ENCODE results near the gene WWOX.
"Not testable (repeated sequence)": the region's sequence is repeated elsewhere in the genome, so short reads cannot be mapped to it uniquely, and the experiment has no call there.

Gene WWOX

GRCh38 chr16:79212114-79212791 lies 1112.8 kb downstream of the WWOX start:
- DNase-seq (ENCODE audit: low spot score), result no peak

GRCh38 chr16:79213214-79213613 lies 1113.8 kb downstream of the WWOX start:
- DNase-seq (ENCODE audit: low spot score), result no peak

GRCh38 chr16:79215289-79215688 lies 1115.8 kb downstream of the WWOX start:
- DNase-seq (ENCODE audit: low spot score), result no peak

GRCh38 chr16:79217375-79218011 lies 1118.0 kb downstream of the WWOX start:
- no peak for DNase-seq (ENCODE audit: low spot score)

GRCh38 chr16:79218351-79218750 lies 1118.9 kb downstream of the WWOX start:
- DNase-seq (ENCODE audit: low spot score), result no peak

GRCh38 chr16:79225994-79226393 lies 1126.5 kb downstream of the WWOX start:
- not testable (repeated sequence) for DNase-seq (ENCODE audit: low spot score)

GRCh38 chr16:79229361-79229760 lies 1129.9 kb downstream of the WWOX start:
- DNase-seq (ENCODE audit: low spot score), result no peak

- DNase-seq (ENCODE audit: low spot score), result not testable (repeated sequence)
Observed at GRCh38 chr16:79245700-79246099, 1146.2 kb downstream of the WWOX start.

- DNase-seq (ENCODE audit: low spot score), result no peak
Observed at GRCh38 chr16:79247386-79247785, 1147.9 kb downstream of the WWOX start.

- no peak for DNase-seq (ENCODE audit: low spot score)
Observed at GRCh38 chr16:79248351-79248750, 1148.9 kb downstream of the WWOX start.

- no peak for DNase-seq (ENCODE audit: low spot score)
Observed at GRCh38 chr16:79250502-79251098, 1151.1 kb downstream of the WWOX start.

GRCh38 chr16:79253100-79253631 lies 1153.7 kb downstream of the WWOX start:
- no peak for DNase-seq (ENCODE audit: low spot score)

- DNase-seq (ENCODE audit: low spot score), result no peak
Observed at GRCh38 chr16:79257953-79258490, 1158.6 kb downstream of the WWOX start.

- not testable (repeated sequence) for DNase-seq (ENCODE audit: low spot score)
Observed at GRCh38 chr16:79260890-79261289, 1161.4 kb downstream of the WWOX start.

- DNase-seq (ENCODE audit: low spot score), result no peak
Observed at GRCh38 chr16:79261481-79261940, 1162.1 kb downstream of the WWOX start.

GRCh38 chr16:79261944-79262552 lies 1162.6 kb downstream of the WWOX start:
- no peak for DNase-seq (ENCODE audit: low spot score)

Measured in hematopoietic multipotent progenitor cell treated with erythropoietin and hydrocortisone succinate and interleukin-3 and kit ligand, for 15 days (in vitro differentiated cells).